K562 (cell line): ENCODE results near the gene WWOX. TPM values are rescaled to one million over a fixed set of nuclear protein-coding genes. Genes with fewer than 3 reads are reported as not detected.

ENCODE experiments used
- ATAC-seq: fragments of 200-7000 bp; cut with Tn5 transposase; 3 replicates; pipeline ENCODE4 v1.9.1; 2020; ENCODE audit warnings: moderate library complexity
- BruUV-seq: library from RNA; stranded (reverse); fragments of 400-500 nt; replicated peaks from 2 replicates; lab custom pipeline; 2021; lab: Mats Ljungman, UMichigan
- CTCF ChIA-PET: fragments of 300-600 bp; formaldehyde crosslinking; extraction: SDS; loops from one replicate; lab custom pipeline; 2021; ENCODE audit warnings: low intra/inter-chr PET ratio; lab: Yijun Ruan, JAX
- POLR2A ChIA-PET: fragments of 300-600, 350-650 bp; sonication (Branson Sonifier 250); formaldehyde crosslinking; extraction: SDS; loops from one replicate; lab custom pipeline; 2021; ENCODE audit warnings: antibody characterized with exemption, inconsistent platforms; lab: Yijun Ruan, JAX
- DNase-seq, 4 experiments: peaks; one replicate each; pipeline versions ENCODE4 v3.0.0 to v3.0.0-alpha.2; 2011 to 2018; ENCODE audit warnings: low spot score in 3 of 4, mixed read lengths in 3 of 4; ENCODE audit errors: extremely low read depth in 1 of 4
- FAIRE-seq: peaks from 2 replicates; lab custom pipeline; 2011; peaks lifted over from hg19 to GRCh38; lab: Jason Lieb, UNC
- H2AFZ ChIP-seq: 2 replicates; pipeline ENCODE4 v1.6.0; 2011; ENCODE audit warnings: low read depth, low read length, control low read depth, inconsistent platforms
- H3K27ac ChIP-seq: fragments of 200-600 bp; 3 replicates; pipeline ENCODE4 v1.8.0; 2011; ENCODE audit warnings: low read depth, mild to moderate bottlenecking, control low read depth, inconsistent platforms, low read length, moderate library complexity, mixed read lengths; ENCODE audit errors: extremely low read depth
- H3K27me3 ChIP-seq, 2 experiments: fragments of 300-600 bp in 1 of 2; 2 replicates in 1 of 2; 3 replicates in 1 of 2; pipeline versions ENCODE4 v1.6.0 to v1.8.0; 2011; ENCODE audit warnings: inconsistent platforms in 2 of 2, low read length in 2 of 2, mild to moderate bottlenecking in 1 of 2, mixed read lengths in 1 of 2, moderate library complexity in 1 of 2; ENCODE audit not compliant: control insufficient read depth in 2 of 2, insufficient read depth in 2 of 2
- H3K36me3 ChIP-seq: fragments of 300-600 bp; 3 replicates; pipeline ENCODE4 v1.8.0; 2011; ENCODE audit warnings: mild to moderate bottlenecking, low read length, inconsistent platforms; ENCODE audit not compliant: control insufficient read depth, insufficient read depth
- H3K4me1 ChIP-seq, 2 experiments: fragments of 200-600 bp in 1 of 2; replicated peaks in 1 of 2; 2 replicates in 1 of 2; 3 replicates in 1 of 2; pipeline versions ENCODE4 v1.5.1 to v1.8.0; 2011; ENCODE audit warnings: inconsistent platforms in 2 of 2, low read length in 2 of 2, mild to moderate bottlenecking in 1 of 2, mixed read lengths in 1 of 2, moderate library complexity in 1 of 2; ENCODE audit not compliant: control insufficient read depth in 2 of 2, insufficient read depth in 2 of 2
- H3K4me2 ChIP-seq: 2 replicates; pipeline ENCODE4 v1.6.1; 2011; ENCODE audit warnings: low read length, control low read depth, inconsistent platforms, mixed read lengths; ENCODE audit not compliant: insufficient read depth
- H3K4me3 ChIP-seq: fragments of 200-600 bp; sonication (generic), shearing (Covaris generic); 2 replicates; pipeline ENCODE4 v1.5.1; 2016; ENCODE audit warnings: control low read depth, inconsistent platforms
- H3K79me2 ChIP-seq: fragments of 200-600 bp; 3 replicates; pipeline ENCODE4 v1.8.0; 2011; ENCODE audit warnings: low read length, inconsistent platforms; ENCODE audit not compliant: control insufficient read depth, insufficient read depth
- H3K9ac ChIP-seq, 2 experiments: 2 replicates each; pipeline versions ENCODE4 v1.6.0 to v1.6.1; 2011; ENCODE audit warnings: low read depth in 2 of 2, low read length in 2 of 2, control low read depth in 1 of 2, inconsistent platforms in 1 of 2, mild to moderate bottlenecking in 1 of 2, mixed read lengths in 1 of 2; ENCODE audit not compliant: insufficient read depth in 1 of 2
- H3K9me1 ChIP-seq: one replicate; pipeline ENCODE4 v1.6.0; 2011; ENCODE audit warnings: inconsistent platforms, mild to moderate bottlenecking, low read length, moderate library complexity; ENCODE audit not compliant: control insufficient read depth, insufficient read depth
- H3K9me3 ChIP-seq: replicated peaks from 2 replicates; pipeline ENCODE4 v1.5.1; 2011; ENCODE audit warnings: low read depth, low read length, inconsistent platforms; ENCODE audit not compliant: control insufficient read depth, insufficient read depth
- H4K20me1 ChIP-seq: replicated peaks from 2 replicates; pipeline ENCODE4 v1.6.1; 2011; ENCODE audit warnings: low read length, inconsistent platforms, mixed read lengths; ENCODE audit not compliant: control insufficient read depth, insufficient read depth
- CBFB ChIP-seq: sonication (generic); formaldehyde crosslinking; IDR thresholded peaks from 2 replicates; pipeline ENCODE4 v1.4.0; 2020; ENCODE audit warnings: mild to moderate bottlenecking, missing genetic modification reagents
- CBX5 ChIP-seq: IDR thresholded peaks from 2 replicates; pipeline ENCODE4 v1.6.1; 2014; ENCODE audit warnings: low read depth, borderline replicate concordance
- FUS ChIP-seq: fragments of 200-400 bp; formaldehyde crosslinking; optimal IDR thresholded peaks from 2 replicates; pipeline ENCODE3; 2017; ENCODE audit warnings: low read depth, low read length
- GTF2E2 ChIP-seq: fragments of 200-800 bp; sonication (Bioruptor generic); IDR thresholded peaks from 2 replicates; pipeline ENCODE4 v1.6.1; 2016; ENCODE audit warnings: missing genetic modification characterization, missing compliant biosample characterization
- MCM2 ChIP-seq: fragments of 450-650 bp; IDR thresholded peaks from 2 replicates; pipeline ENCODE4 v1.6.1; 2017; ENCODE audit warnings: low read depth, mild to moderate bottlenecking
- MTA1 ChIP-seq: fragments of 450-650 bp; IDR thresholded peaks from 2 replicates; pipeline ENCODE4 v1.6.1; 2017; ENCODE audit warnings: borderline replicate concordance
- NCOA1 ChIP-seq: fragments of 450-650 bp; IDR thresholded peaks from 2 replicates; pipeline ENCODE4 v1.6.1; 2016; ENCODE audit warnings: low read depth
- NFYB ChIP-seq: IDR thresholded peaks from 2 replicates; pipeline ENCODE4 v1.6.1; 2011; ENCODE audit warnings: mild to moderate bottlenecking, moderate library complexity; ENCODE audit not compliant: insufficient read length; ENCODE audit errors: extremely low read depth
- NR2C1 ChIP-seq, 2 experiments: fragments of 450-650 bp; IDR thresholded peaks; 2 replicates each; pipeline ENCODE4 v1.6.1; 2017; ENCODE audit warnings: mild to moderate bottlenecking in 2 of 2, antibody characterized with exemption in 1 of 2, inconsistent platforms in 1 of 2, missing compliant biosample characterization in 1 of 2, missing genetic modification characterization in 1 of 2
- PHF21A ChIP-seq: fragments of 450-650 bp; IDR thresholded peaks from 2 replicates; pipeline ENCODE4 v1.6.1; 2017; ENCODE audit warnings: low read depth, borderline replicate concordance
- TGIF2 ChIP-seq: sonication (generic); formaldehyde crosslinking; IDR thresholded peaks from 2 replicates; pipeline ENCODE4 v1.8.1; 2022; ENCODE audit warnings: mild to moderate bottlenecking, missing genetic modification reagents, moderate library complexity
- ZNF347 ChIP-seq: fragments of 450-650 bp; formaldehyde crosslinking; IDR thresholded peaks from 2 replicates; pipeline ENCODE4 v1.4.0; 2020; ENCODE audit warnings: low read depth, mild to moderate bottlenecking, moderate library complexity
- ZNF589 ChIP-seq: fragments of 200-800 bp; sonication (Bioruptor generic); IDR thresholded peaks from 2 replicates; pipeline ENCODE4 v1.6.1; 2016; ENCODE audit warnings: low read depth, missing genetic modification characterization, missing compliant biosample characterization
- ZNF764 ChIP-seq: fragments of 250-450 bp; sonication (Bioruptor Pico); IDR thresholded peaks from 2 replicates; pipeline ENCODE4 v1.4.0; 2020; ENCODE audit warnings: low read depth, mild to moderate bottlenecking, moderate library complexity
- ZNF785 ChIP-seq: fragments of 250-450 bp; sonication (Bioruptor Pico); IDR thresholded peaks from 2 replicates; pipeline ENCODE4 v1.4.0; 2020; ENCODE audit warnings: mild to moderate bottlenecking
- ZSCAN29 ChIP-seq: fragments of 450-650 bp; IDR thresholded peaks from 2 replicates; pipeline ENCODE4 v1.6.1; 2017
- WGBS: fragments of 100-300 bp; shearing (Covaris generic); methylation state at CpG from one replicate; pipeline ENCODE4 v1.1.6; 2016; ENCODE audit warnings: low coverage, mixed read lengths; ENCODE audit not compliant: insufficient coverage; ENCODE audit errors: missing lambda C conversion rate; 5-methylcytosine and 5-hydroxymethylcytosine counted together
- in situ Hi-C: fragments of 300-500 bp; cut with MboI; formaldehyde crosslinking; loops from 4 replicates; pipeline ENCODE4 v1.15.0; 2018; ENCODE audit warnings: inconsistent platforms, mixed read lengths
- intact Hi-C: fragments of 100-400 bp; cut with micrococcal nuclease; formaldehyde crosslinking; loops from 2 replicates; pipeline ENCODE4 v1.14.2; 2022
- polyA plus RNA-seq, 8 experiments: library from polyadenylated mRNA; depleted of rRNA in 4 of 8; stranded (reverse) in 5 of 8; unstranded in 3 of 8; fragments of >200 nt; fragmentation: Nextera tagmentation in 2 of 8; fragmentation: Illumina TruSeq in 1 of 8; extraction: Ambion mirVana in 2 of 8; extraction: Trizol in 1 of 8; gene quantifications; 2 replicates each; pipeline versions ENCODE4 v1.2.1 to v1.2.3, GENCODE V29; 2011 to 2014; ENCODE audit warnings: inconsistent platforms in 1 of 8, missing spikeins in 1 of 8
- total RNA-seq, 7 experiments: library from RNA; depleted of rRNA in 6 of 7; stranded (reverse); fragments of >200 nt in 6 of 7; fragmentation: Illumina TruSeq in 2 of 7; extraction: Trizol in 2 of 7; gene quantifications; 2 replicates each; pipeline versions ENCODE4 v1.2.1 to v1.2.3, GENCODE V29; 2011 to 2021; ENCODE audit warnings: low replicate concordance in 1 of 7
- TF ChIP-seq, protein P1 (sequence below): IDR thresholded peaks from 3 replicates; pipeline ENCODE4 v1.6.1; 2011; ENCODE audit warnings: borderline replicate concordance, mild to moderate bottlenecking; ENCODE audit not compliant: insufficient read length, insufficient read depth
- TF ChIP-seq, protein P2 (sequence below): fragments of 450-650 bp; conservative IDR thresholded peaks from 2 replicates; pipeline ENCODE4 v1.6.1; 2016; ENCODE audit warnings: missing genetic modification characterization, low read depth, mild to moderate bottlenecking, control low read depth, missing compliant biosample characterization

Gene WWOX
- total and polyA plus RNA-seq, 9 of the 15 experiments (the other 6 are each of a cell fraction or from before 2014, with no cell fraction given) = 1.6 to 22.7 (median 8.1) TPM

DNA sequence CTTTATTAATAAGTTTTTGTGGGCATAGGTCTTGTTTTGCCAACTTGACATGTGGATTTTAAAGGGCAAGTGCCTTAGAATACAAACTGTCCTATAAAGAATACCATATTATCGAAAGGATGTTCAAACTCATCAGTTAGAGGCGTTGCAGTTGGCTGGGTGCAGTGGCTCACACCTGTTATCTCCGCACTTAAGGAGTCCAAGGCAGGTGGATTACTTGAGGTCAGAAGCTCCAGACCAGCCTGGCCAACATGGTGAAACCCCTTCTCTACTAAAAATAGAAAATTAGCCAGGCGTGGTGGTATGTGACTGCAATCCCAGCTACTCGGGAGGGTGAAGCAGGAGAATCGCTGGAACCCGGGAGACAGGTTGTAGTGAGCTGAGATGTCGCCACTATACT, 472.0 kb downstream of the WWOX start:
- H3K36me3 ChIP-seq = no peaks in the 10 kb centered on the region
- no peak overlapping the region for H2AFZ ChIP-seq
- no peak for ATAC-seq
- peaks cover 7 to 8% of the 10 kb centered on the region in 2 experiments; a peak in 4 of 5 replicates for H3K27me3 ChIP-seq
- no peak overlapping the region for H3K27ac ChIP-seq
- H3K4me3 ChIP-seq = no peak overlapping the region
- no peak for DNase-seq
- H3K4me1 ChIP-seq = no peaks in the 10 kb centered on the region
- ChIA-PET CTCF (no interaction called here), POLR2A (interaction anchor here (0.6 kb wide), 1 partner anchor 322 kb away, joined by 3 read pairs; no protein-coding TSS in a partner anchor)
- no peak for FAIRE-seq
- H3K4me2 ChIP-seq = no peak overlapping the region
- no peaks in the 10 kb centered on the region for H3K79me2 ChIP-seq
- under 1% methylated on average over 8 of the region's 8 CpGs for WGBS
- in situ Hi-C loops = no loop called here
- H3K9me1 ChIP-seq = no peaks in the 10 kb centered on the region
- no peak overlapping the region for H3K9ac ChIP-seq
- intact Hi-C loops = no loop called here
- no TSS peak for BruUV-seq
- H3K9me3 ChIP-seq = no peaks in the 10 kb centered on the region
- TF ChIP-seq ZNF785 (no peak), PHF21A (no peak), MTA1 (no peak), NFYB (no peak), GTF2E2 (tag) (no peak), CBFB (CRISPR knock-in tag) (no peak), NR2C1 (IDR thresholded peaks at IDR 0.05) (no peak), NR2C1 (tag; IDR thresholded peaks at IDR 0.05) (no peak), FUS (no peak), ZNF589 (CRISPR knock-in tag) (no peak), ZSCAN29 (no peak), MCM2 (no peak), ZNF347 (CRISPR knock-in tag) (no peak), TGIF2 (CRISPR knock-in tag) (no peak), NCOA1 (no peak), ZNF764 (CRISPR knock-in tag) (no peak), CBX5 (no peak)
- TF ChIP-seq, protein P1, sequence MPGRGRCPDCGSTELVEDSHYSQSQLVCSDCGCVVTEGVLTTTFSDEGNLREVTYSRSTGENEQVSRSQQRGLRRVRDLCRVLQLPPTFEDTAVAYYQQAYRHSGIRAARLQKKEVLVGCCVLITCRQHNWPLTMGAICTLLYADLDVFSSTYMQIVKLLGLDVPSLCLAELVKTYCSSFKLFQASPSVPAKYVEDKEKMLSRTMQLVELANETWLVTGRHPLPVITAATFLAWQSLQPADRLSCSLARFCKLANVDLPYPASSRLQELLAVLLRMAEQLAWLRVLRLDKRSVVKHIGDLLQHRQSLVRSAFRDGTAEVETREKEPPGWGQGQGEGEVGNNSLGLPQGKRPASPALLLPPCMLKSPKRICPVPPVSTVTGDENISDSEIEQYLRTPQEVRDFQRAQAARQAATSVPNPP = no peak
- TF ChIP-seq, protein P2, sequence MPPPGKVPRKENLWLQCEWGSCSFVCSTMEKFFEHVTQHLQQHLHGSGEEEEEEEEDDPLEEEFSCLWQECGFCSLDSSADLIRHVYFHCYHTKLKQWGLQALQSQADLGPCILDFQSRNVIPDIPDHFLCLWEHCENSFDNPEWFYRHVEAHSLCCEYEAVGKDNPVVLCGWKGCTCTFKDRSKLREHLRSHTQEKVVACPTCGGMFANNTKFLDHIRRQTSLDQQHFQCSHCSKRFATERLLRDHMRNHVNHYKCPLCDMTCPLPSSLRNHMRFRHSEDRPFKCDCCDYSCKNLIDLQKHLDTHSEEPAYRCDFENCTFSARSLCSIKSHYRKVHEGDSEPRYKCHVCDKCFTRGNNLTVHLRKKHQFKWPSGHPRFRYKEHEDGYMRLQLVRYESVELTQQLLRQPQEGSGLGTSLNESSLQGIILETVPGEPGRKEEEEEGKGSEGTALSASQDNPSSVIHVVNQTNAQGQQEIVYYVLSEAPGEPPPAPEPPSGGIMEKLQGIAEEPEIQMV (tag) = no peak
- no peaks in the 10 kb centered on the region for H4K20me1 ChIP-seq
